HG03558 (cell line): Measurements from ENCODE around the gene CBX7.
A peak's percentile ranks its signal among the peaks of the same experiment; 100 is the strongest.

Experiments
- ATAC-seq: cut with Tn5 transposase; IDR thresholded peaks from one replicate; pipeline ENCODE4 v1.9.1; 2021; ENCODE audit warnings: moderate number of reproducible peaks; ENCODE audit not compliant: unreplicated experiment; ENCODE audit errors: extremely low read depth

CBX7 gene

DNA sequence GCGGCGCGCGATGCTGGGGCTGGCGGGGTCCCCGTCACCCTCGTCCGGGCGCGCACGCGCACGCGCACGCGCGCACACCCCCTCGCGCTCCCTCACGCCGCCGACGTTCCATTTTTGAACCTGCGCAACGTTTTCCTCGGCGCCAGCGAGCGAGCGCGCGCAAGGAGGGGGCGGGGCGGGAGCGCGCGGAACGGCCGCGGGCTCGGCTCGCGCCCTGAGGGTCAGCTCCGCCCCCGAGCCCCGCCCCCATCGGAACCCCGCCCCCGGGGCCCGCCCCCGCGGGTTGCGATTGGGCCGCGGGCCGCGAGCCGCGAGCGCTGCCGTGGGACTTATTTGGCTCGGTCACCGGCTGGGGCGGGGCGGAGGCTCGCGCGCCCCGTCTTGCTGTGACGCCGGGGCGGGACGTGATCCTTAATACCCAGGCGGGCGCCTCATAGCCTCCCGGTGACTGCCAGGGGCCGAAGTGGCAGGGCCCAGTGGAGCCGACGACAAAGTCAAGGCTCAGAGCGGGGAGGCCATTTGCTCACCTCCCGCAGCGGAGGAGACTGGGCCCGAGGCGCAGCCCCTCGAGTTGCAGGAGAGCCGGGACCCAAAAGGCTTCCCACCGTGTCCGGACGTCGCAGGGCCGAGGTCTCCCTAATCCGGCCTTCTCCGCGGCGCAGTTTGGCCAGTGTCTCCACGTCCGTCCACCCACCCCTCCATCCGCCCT is at the start of gene CBX7:
Gene CBX7, minus strand, starts transcription at position 170 of the 709 bp plus-strand sequence. CDS start 236 bp downstream, outside the sequence.
- ATAC-seq: peak; percentile 54

DNA sequence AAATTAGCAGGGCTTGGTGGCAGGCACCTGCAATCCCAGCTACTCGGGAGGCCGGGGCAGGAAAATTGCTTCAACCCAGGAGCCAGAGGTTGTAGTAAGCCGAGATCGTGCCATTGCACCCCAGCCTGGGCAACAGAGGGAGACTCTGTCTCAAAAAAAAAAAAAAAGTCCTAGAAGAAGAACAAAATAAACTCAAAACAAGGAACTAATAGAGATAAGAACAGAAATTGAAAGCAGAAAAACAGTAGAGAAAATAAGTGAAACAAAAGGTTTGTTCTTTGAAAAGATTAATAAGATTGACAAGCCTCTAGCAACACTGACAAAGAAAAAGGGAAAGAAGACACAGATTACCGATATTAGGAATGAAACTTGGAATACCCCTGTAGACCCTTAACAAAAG is 45.1 kb upstream of the CBX7 start:
- no peak for ATAC-seq

DNA sequence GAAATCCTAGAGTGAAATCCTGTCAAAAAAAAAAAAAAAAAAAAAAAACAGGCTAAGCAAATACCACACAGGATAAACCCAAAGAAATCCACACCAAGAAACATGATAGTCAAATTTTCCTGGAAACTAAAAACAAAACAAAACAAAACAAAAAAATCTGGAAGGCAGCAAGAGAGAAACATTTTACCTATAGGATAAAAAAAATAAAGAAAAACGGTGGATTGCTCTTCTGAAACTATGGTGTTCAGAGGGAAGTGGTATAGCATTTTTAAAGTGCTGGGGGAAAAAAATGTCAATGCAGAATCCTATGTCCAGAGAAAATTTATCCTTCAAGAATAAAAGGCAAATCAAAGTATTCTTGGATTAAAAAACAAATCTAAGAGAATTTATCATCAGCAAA is 41.6 kb upstream of the CBX7 start:
- no peak for ATAC-seq

DNA sequence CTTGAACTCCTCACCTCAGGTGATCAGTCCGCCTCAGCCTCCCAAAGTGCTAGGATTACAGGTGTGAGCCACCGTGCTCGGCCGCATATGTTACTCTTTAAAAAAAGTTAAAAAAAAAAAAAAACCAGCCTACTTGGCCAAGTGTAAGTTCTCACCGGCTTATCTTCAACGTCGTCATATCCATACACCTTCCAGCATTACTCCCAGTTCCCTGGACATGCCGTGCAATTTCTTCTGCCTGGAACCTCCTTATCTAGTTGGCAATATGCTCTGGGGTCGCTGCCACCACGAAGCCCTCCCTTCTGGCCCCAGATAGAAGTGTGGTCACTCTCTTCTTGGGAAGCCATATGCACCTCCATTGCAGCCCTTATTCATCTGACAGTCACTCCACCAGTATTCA is 36.3 kb upstream of the CBX7 start:
- no peak for ATAC-seq

DNA sequence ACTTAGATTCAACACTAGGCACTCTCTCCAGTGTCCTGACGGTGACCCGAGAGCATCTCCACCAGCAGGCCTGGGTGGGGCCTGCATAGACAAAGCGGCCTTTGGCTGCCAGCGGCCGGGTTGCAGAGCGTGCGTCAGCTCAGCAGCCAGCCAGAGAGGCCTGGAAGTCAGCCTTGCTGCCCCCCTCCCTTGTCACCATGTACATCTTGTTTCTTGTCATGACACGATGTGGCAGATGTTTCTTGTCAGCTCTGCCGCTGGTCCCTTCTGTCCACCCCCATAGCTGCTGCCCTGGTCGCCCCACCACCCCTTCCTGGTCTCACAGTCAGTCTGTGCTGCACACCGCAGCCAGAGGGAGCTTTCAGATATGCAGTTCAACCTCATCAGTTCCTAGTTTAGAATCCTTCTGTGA is 33.1 kb upstream of the CBX7 start:
- no peak for ATAC-seq

DNA sequence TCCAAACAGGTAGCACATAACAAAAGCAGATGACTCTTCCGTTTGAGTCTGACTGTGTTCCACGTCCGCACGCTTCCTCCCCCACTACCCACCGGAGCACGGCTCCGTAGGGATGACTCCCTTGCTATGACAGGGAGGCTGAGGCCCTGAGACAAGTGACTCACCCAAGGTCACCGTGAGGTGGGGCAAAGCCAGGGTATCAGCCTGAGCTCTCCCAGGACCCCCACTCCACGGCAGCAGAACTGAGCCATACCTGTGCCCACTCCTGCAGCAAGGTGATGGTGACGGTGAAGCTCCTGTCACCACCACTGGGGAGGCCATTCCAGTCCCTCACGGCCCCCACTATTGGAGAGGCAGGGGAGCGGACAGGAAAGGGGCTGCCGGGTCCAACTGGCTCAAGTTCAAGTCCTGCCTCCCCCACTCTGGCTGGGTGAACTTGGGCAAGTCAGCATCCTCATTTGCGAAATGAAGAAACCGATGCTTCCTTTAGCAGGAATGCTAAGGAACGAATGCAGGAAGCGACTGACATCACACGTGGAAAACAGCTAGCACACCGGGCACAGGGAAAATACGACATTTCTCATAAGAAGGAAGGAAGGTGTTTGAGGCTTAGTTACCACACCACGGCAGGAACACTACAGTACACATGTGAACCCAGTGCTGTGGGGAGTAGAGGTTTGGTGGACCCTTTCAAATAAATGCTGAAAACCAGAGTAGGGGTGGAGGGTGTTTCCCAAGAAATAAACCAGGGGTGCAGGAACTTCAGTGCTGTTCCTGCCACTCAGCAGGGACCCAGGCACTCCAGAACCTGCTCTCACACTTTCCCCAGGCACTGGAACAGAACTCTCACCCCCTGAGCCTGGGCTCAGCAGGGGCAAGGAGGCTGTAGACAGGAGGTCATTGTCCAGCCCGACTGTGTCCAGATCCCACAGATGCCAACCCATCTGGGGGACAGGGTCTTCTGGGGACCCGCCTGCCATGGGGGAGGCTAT is 32.4 kb upstream of the CBX7 start:
- no peak for ATAC-seq

DNA sequence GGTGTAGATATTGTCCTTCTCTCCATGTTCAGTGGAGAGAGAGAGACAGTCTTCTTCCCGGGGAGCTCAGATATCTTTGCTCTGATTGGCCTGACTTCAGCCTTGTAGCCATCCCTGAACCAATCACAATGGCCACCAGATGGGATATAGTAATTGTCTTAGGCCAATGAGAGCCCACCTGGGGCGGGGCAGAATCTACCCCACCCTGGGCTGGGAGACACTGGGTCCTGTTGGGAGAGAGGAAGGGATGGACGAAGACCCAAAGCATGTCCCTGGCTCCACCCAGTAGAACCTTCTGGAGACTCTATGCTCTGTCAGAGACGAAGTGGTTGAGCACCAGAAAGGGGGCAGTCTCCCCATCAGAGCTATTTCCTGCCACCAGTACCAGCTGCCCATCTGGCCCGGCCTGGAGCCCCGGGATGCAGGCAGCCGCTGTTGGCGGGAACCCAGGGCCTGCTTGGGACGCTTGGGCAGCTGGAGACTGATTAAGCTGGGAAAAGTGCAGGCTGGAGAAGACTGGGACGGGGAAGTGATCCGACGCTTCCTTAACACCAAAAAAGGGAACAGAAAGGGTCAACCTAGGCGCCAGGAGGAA is 31.6 kb upstream of the CBX7 start:
- no peak for ATAC-seq

DNA sequence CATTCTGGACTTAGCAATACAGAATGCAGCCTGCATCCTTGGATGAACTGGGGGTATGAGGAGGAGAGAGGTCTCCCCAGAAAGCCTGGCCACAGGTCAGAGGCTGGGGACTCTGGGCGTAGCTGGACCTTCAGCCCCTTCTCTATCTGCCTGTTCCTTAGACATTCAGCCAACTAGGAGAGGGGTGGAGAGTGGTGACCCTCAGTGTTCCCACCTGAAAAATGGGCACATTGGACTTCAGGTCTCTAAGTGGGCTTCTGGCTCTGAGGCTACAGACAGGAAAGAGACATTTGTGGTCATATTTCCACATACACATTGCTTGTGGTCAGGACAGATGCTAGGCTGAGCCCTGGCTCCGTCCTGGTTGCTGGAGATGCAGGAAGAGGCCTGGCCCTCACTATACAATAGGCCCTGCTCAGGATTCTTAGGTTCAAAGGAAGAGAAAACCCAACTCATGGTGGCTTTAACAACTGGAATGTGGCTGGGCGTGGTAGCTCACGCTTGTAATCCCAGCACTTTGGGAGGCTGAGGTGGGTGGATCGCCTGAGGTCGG is 30.1 kb upstream of the CBX7 start:
- no peak for ATAC-seq

DNA sequence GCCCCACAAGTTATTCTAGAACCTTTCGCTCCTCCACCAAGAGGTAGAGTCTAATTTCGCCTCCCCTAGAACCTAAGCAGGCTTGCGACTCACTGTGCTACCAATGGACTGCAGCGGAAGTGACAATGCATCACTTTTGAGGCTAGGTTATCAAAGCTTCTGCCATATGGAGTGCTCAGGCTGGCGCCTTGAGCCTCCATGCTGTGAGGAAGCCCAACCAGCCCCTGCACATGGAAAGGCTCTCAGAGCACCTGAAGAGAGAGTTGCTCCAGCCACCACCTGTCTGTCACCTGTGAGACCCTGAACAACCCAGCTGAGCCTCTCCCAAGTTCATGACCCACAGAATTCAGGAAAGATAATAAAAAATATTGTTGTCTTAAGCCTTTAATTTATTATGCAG is 29.3 kb upstream of the CBX7 start:
- no peak for ATAC-seq

DNA sequence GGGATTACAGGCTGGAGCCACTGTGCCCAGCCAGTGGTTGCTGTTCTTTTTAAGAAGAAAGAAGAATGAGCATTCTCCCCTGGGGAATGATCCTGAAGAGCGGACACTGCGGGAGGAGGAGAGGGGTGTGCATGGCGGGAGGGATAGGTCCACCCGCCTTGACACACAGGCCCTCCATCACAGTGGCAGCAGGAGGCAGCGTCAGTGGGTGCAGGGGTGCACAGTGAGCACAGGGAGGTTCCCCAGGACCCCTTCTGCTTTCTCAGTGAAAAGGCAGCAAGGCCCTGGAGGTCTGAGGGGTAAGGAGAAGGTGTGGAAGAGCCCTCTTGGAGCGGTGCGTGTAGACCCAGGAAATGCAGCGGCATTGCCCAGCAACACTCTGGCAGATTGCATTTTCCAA is 28.9 kb upstream of the CBX7 start:
- no peak for ATAC-seq

DNA sequence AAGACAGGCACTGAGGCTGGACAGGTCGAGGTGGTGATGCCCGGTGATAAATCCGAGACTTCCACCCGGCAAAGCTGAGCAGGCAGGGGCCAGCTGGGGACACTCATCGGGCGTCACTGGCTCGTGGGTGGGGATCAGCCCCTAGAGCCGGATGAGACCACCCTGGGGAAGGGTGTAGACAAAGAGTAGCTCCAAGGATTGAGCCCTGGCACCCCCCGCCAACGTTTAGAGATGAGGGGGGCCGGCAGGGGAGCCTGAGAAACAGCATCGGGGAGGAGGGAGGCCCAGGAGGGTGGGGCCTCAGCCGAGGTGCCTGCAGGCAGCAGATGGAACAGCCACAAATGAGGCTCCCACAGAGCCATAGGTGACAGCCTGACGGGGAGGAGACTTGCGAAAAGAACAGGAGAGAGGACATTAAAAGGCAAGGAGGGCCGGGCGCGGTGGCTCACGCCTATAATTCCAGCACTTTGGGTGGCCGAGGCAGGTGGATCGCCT is 27.4 kb upstream of the CBX7 start:
- ATAC-seq: no peak

DNA sequence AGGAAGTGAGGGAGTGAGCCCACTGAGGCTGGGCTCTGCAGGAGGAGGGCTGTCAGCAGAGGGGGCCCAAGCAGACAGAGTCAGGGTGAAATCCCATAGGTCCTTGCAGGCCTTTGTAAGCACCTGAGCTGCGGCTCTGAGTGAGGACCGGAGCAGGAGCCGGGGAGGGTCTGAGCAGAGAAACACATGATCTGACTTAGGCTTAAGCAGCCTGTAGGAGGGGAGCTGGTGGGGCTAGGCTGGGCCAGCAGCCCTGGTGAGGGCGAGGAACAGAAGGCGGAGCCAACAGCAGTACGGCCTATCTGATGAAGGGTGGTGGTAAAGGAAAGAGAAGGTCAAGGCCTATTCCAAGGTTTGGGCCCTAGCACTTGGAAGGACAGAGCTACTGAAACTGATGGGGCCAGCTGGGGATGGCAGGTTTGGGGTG is 26.9 kb upstream of the CBX7 start:
- ATAC-seq: no peak

DNA sequence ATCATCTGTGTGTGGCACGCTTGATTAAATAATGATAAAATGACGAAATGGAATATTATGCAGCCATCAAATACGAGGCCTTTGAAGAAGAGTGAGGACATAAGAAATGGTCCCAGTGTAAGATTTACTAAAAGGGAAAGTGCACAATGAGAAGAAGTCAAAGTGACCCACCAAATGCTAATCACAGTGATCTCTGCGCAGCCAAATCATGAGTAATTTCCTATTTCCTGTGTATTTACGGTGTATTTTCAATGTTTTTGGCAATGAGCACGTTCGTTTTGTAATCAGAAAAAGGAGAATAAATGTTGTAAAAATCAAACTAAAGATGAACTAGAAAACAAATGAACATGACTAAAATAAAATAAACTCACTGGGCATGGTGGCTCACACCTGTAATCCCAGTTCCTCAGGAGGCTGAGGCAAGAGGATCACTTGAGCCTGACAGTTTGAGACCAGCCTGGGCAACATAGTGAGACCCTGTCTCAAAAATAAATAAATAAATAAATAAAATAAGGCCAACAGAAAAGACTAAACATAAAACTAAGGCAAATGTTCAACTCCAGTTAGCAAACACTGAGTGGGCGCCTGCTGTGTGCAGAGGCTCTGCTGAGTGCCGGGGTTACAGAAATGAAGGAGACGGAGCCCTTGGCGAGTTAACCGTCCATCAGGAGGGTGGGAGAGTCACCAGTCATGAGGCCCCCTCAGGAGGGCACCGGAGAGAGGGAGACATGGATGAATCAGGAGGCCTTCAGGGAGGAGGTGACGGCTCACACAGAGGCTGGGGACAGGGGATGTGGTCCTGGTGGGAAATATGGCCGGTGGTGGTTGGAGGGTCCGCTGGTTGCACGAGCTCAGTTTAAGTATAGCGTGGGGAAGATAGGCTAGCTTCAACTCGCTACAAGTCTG is 26.0 kb upstream of the CBX7 start:
- no peak for ATAC-seq

DNA sequence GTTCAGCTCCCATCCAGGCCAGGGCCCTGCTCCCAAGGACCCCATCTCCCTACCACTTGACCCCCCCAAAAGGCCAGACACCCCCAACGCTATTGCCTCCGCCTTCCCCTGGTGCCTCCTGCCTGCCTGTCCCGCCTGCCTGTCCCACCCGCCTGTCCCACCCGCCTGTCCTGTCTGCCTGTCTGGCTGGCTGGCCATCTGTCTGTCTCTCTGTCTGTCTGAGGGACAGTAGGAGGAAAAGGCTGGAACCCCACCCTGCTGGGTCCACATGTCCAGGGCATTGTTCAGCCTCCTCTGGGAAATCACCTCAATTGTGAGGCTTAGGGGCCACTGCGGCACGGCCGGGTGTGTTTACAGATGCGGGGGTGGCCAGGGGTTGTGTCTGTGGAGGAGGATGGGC is 25.3 kb upstream of the CBX7 start:
- ATAC-seq: no peak

DNA sequence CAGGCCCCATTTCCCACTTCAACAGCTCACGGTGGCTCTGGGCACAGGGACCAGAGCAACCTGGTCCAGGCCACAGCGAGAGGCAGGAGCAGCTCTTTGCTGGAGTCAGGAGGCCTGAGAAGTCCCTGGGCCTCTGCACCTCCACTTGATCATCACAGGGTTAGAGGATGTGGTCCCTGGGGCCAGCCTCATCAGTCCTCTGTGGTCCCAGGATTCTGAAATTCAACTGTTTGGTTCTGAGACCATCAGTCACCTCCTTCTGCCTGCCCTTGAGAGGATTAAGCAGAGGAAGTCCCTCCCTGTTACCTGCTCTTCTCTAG is 24.9 kb upstream of the CBX7 start:
- no peak for ATAC-seq

DNA sequence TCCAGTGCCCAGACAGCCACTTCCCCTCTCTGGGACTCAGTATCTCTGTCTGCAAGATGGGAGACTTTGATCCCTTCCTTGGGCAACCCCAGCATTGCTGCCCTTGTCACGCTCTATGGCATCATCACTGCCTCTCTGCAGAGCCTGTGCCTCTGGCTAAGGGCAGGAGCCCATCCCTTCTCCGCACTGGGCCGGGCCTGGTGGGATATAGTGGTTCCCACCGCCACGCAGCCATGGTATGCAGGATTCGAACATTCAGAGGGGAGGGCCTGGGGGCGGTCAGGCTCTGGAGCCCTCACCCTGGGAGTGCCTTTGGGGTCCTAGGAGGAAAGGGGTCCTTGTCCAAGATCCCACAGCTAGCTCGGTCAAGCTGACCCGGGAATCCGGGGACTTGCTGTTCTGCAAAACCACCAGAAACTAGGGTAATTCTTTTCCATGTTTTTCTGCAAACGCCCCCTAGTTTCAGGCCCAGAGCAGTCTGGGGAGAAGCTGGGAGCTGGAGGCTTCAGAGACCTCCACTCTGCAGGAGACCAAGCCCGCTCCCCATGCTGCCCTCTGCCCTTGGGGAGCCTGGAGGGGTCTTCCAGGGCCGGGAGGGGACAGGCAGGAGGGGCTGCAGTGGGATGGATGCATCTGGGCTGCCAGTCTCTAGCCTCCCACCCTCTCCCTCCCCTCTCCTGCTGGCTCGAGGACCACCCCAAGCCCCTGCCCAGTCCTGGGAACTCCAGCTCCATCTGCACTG is 24.4 kb upstream of the CBX7 start:
- ATAC-seq: no peak

DNA sequence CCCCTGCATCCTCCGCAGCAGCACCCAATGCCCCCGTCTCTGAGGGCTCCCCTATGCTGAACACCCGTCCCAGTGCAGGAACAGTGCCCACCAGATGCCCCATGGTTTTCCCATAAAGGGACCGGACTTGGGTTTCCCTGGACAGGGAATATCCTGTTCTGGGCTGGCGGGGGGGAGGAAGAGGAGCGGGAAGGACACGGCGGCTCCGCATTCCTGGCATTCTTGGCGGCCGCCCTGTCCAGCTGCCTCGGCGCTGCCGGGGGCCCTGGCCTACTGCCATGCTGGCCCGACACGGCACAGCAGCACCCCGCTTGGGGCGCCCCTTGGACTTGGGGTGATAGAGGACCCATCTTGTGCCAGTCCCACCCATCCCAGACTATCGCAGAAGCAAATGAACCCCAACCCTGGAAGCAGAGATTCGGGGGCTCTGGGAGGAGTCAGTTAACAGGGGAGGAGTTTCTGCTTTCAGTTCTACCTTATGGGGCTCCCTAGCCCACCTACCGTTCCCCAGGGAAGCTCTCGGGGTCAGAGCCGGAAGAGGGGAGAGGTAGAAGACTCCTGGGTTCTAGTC is 23.7 kb upstream of the CBX7 start:
- ATAC-seq: no peak

DNA sequence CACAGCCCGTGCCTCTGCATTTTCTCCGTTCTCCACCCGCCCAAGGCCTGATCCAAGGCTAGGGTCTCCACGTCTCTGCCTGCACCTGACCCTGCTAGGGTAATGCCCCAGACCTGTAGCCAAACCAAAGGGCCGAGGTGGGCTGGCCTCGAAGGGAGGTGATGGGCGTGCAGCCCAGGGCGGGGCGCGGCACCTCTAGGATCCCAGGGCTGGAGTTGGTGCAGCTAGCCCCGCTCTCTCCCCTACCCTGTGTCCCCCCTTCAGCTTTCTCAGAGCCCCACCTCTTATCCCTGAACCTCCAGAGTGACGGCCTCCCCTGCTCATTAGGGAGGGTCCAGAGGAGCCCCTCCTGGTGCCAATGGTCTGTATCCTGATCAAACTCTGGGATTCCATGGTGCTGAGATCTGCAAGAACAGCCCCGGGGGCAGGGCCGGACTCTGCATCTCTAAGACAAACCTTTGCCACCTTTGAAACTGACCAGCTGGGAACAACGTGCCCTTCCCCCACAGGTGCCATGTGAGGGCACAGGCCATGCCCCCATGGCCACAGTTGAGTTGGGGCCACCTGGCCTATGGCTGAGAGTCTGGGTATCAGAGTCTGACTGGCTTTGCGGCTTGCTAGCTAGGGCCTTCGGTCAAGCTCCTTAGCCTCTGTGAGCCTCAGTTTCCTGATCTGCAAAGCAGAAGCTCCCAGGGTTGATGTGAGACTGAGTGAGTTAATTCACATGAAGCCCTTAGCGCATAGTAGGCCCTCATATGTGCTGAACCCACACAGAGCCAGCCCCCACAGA is 23.1 kb upstream of the CBX7 start:
- ATAC-seq: no peak
